Activated CD8-positive, alpha-beta T cell treated with anti-CD3 and anti-CD28 coated beads for 36 hours (primary cell): Measurements from ENCODE around the gene TNS1. TPM values are rescaled to one million over a fixed set of nuclear protein-coding genes. Genes with fewer than 3 reads are reported as not detected.
A peak's percentile ranks its signal among the peaks of the same experiment; 100 is the strongest.

Experiments used
- ATAC-seq: fragments of 200-7000 bp; cut with Tn5 transposase; one replicate; pipeline ENCODE4 v1.10.0; 2021; ENCODE audit warnings: mild to moderate bottlenecking, moderate library complexity
- CTCF ChIA-PET: fragments of 350-600 bp; sonication (Branson Sonifier 250); formaldehyde crosslinking; loops from one replicate; lab custom pipeline; 2021; ENCODE audit warnings: antibody characterized with exemption; lab: Charles Lee
- POLR2A ChIA-PET: fragments of 350-600 bp; sonication (Branson Sonifier 250); formaldehyde crosslinking; loops from one replicate; lab custom pipeline; 2021; ENCODE audit warnings: antibody characterized with exemption; lab: Charles Lee
- DNase-seq: peaks from one replicate; pipeline ENCODE4 v3.0.0-alpha.2; 2020
- H3K27ac Mint-ChIP-seq: one replicate; pipeline ENCODE4 v1.8.0; 2021; ENCODE audit warnings: mild to moderate bottlenecking, mixed read lengths
- H3K27me3 Mint-ChIP-seq: one replicate; pipeline ENCODE4 v1.8.0; 2021; ENCODE audit warnings: mixed read lengths
- H3K36me3 Mint-ChIP-seq: one replicate; pipeline ENCODE4 v1.8.0; 2021; ENCODE audit warnings: low read depth, mixed read lengths
- H3K4me1 Mint-ChIP-seq: one replicate; pipeline ENCODE4 v1.8.0; 2021; ENCODE audit warnings: low read depth, mixed read lengths
- H3K4me3 Mint-ChIP-seq: one replicate; pipeline ENCODE4 v1.8.0; 2021; ENCODE audit warnings: mild to moderate bottlenecking, moderate library complexity, mixed read lengths
- H3K9me3 Mint-ChIP-seq: one replicate; pipeline ENCODE4 v1.8.0; 2021; ENCODE audit warnings: mixed read lengths
- intact Hi-C: fragments of 100-400 bp; cut with micrococcal nuclease; formaldehyde crosslinking; loops from one replicate; pipeline ENCODE4 v1.10.0; 2022
- total RNA-seq, 2 experiments: library from RNA; stranded (reverse); gene quantifications; one replicate each; pipeline ENCODE4 v1.2.3, GENCODE V29; 2021
- TF ChIP-seq, protein P1 (sequence below): fragments of 200-600 bp; IDR thresholded peaks from one replicate; pipeline ENCODE4 v1.8.0; 2022; ENCODE audit warnings: antibody characterized with exemption, mild to moderate bottlenecking

The TNS1 gene
- total RNA-seq, 2 experiments from 2014 or later = 1.8 to 2.0 TPM

DNA sequence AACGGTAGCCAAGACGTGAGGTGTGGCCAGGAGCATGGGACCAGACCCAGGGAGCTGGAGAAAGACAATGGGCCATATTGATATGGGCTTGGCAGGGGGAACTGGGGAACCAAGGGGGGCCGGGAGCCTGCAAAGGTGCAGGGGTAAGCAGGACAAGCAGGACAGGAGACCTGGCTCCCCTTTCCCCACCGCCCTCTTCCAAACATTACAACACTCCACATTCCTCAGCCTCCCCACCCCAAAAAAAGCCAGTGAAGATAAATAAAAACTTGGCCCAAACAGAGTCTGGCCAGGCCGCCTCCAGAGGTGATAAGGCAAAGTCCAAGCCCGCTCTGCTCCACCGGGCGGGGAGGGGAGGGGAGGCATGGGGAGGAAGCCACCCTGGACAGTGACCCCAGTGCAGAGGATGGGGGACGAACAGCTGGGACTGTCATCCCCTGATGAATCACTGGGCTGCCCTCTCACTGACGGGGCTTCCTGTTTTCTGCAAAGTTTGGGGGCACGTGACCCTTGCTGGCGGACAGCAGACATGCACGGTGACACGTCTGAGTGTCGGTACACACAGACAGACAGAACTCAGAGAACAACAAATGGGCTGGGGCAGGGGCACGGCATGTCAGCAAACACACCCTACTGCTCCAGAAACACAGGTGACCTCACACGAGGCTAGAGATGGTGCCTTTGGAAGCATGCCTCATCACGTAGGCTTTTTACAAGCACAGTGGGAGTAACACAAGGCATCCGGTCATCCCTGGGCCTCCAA lies 100.2 kb downstream of the TNS1 start:
- Mint-ChIP-seq H3K4me3 (no peak overlapping the region), H3K27me3 (peaks cover 14% of the 10 kb centered on the region), H3K36me3 (no peaks in the 10 kb centered on the region), H3K27ac (peak overlapping the region; percentile 17), H3K9me3 (no peaks in the 10 kb centered on the region), H3K4me1 (peaks cover 10% of the 10 kb centered on the region)
- ATAC-seq (peak; percentile 70), DNase-seq (peak; percentile 54)
- ChIA-PET POLR2A (no interaction called here), CTCF (interaction anchor here (1.1 to 1.5 kb wide), 3 partner anchors 15 to 117 kb away, joined by 3 to 7 read pairs (median 5); no protein-coding TSS in a partner anchor)
- TF ChIP-seq, protein P1, sequence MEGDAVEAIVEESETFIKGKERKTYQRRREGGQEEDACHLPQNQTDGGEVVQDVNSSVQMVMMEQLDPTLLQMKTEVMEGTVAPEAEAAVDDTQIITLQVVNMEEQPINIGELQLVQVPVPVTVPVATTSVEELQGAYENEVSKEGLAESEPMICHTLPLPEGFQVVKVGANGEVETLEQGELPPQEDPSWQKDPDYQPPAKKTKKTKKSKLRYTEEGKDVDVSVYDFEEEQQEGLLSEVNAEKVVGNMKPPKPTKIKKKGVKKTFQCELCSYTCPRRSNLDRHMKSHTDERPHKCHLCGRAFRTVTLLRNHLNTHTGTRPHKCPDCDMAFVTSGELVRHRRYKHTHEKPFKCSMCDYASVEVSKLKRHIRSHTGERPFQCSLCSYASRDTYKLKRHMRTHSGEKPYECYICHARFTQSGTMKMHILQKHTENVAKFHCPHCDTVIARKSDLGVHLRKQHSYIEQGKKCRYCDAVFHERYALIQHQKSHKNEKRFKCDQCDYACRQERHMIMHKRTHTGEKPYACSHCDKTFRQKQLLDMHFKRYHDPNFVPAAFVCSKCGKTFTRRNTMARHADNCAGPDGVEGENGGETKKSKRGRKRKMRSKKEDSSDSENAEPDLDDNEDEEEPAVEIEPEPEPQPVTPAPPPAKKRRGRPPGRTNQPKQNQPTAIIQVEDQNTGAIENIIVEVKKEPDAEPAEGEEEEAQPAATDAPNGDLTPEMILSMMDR = no peak
- intact Hi-C loops = no loop called here

DNA sequence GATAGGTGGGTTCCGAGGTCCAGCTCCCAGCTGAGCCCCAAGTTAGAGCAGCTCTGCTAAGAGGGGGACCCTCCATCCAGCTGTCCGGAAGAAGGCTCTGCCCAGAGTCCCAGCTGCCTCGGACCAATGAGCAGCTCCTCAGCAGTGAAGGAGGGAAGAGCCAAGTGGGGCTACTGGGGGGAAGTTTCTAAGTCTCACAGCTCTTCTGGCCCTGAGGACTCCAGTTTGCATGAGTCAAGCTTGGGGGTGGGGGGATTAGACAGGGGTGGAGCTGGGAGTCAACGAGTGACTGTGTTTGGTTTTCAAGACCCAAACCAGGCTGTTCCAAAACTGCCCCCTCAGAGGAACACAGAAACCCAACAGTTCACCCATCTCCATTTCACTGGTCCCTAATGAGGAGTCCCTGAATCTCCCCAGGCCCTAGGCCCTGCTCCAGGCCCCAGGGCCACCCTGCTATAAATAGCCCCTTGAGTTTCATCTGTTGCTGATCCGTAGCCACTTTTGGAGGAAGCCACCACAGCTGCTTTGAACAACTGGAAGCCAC lies 100.9 kb downstream of the TNS1 start:
- peaks cover 12% of the 10 kb centered on the region for H3K27me3 Mint-ChIP-seq
- no peaks in the 10 kb centered on the region for H3K9me3 Mint-ChIP-seq
- TF ChIP-seq, protein P1 = no peak
- ATAC-seq = no peak
- intact Hi-C loops = no loop called here
- no peak overlapping the region for H3K27ac Mint-ChIP-seq
- no peak overlapping the region for H3K4me3 Mint-ChIP-seq
- ChIA-PET POLR2A (no interaction called here), CTCF (interaction anchor here (1.1 to 1.5 kb wide), 3 partner anchors 15 to 116 kb away, joined by 3 to 7 read pairs (median 5); no protein-coding TSS in a partner anchor)
- H3K36me3 Mint-ChIP-seq = no peaks in the 10 kb centered on the region
- DNase-seq = peak; percentile 17
- peaks cover 10% of the 10 kb centered on the region for H3K4me1 Mint-ChIP-seq

DNA sequence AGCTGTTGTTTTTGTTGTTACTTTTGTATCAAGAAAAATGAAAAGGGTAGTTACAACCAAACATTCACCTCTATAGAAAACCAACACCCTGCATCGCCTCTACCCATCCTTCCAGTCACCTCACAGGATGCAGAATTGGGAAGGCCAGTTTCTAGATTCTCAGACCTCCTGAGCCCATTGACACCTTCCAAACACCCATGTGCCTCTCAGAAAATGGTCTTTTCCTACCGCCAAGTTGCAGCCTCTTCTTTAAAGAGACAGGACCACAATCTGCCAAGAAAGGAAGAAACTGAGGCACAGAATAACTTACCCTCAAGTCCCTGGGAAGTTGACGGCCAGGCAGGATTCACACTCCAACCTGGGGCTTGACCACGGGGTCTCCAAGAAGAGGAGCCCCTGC lies 101.4 kb downstream of the TNS1 start:
- TF ChIP-seq, protein P1 = no peak
- DNase-seq (no peak), ATAC-seq (no peak)
- Mint-ChIP-seq H3K27me3 (peaks cover 8% of the 10 kb centered on the region), H3K36me3 (no peaks in the 10 kb centered on the region), H3K4me1 (peaks cover 10% of the 10 kb centered on the region), H3K4me3 (no peak overlapping the region), H3K9me3 (no peaks in the 10 kb centered on the region), H3K27ac (no peak overlapping the region)
- CTCF ChIA-PET = interaction anchor here (1.4 to 1.5 kb wide), 2 partner anchors 14 to 112 kb away, joined by 5 to 7 read pairs; no protein-coding TSS in a partner anchor
- intact Hi-C loops = no loop called here
- POLR2A ChIA-PET = no interaction called here

DNA sequence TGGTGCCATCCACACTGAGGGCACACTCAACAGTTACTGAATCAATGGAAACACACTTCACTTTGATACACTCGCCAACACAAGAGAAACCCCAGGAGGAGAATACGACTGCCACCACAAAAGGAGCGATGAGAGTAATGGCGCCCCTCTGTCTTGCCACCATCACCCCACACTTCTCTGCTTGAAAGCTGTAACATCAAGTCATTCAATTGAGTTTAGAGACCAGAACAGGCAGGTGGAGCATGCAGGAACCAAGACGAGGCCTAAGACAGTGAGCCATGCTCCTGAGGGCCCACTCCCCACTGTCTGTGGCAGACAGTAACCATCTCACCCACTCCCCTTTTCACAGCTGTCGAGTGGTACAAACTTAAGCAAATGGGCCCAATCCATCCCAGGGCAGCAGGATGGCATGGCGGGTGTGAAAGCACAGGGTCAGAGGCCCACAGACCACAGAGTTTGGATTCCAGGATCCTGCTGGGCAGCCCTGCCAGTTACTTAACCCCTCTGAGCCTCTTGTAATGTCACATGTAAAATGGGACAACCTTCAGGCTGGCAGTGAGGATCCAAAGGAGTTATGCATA lies 101.9 kb downstream of the TNS1 start:
- ChIA-PET CTCF (interaction anchor here (1.4 kb wide), 1 partner anchor 112 kb away, joined by 5 read pairs; no protein-coding TSS in a partner anchor), POLR2A (no interaction called here)
- Mint-ChIP-seq H3K36me3 (no peaks in the 10 kb centered on the region), H3K4me3 (no peak overlapping the region), H3K27ac (no peak overlapping the region), H3K27me3 (peaks cover 6% of the 10 kb centered on the region), H3K4me1 (peaks cover 9% of the 10 kb centered on the region), H3K9me3 (no peaks in the 10 kb centered on the region)
- no peak for ATAC-seq
- intact Hi-C loops = no loop called here
- TF ChIP-seq, protein P1 = no peak
- no peak for DNase-seq
